GM21619 (cell line): ENCODE results near the gene IRF3.

Source experiments
- ATAC-seq: cut with Tn5 transposase; IDR thresholded peaks from one replicate; pipeline ENCODE4 v1.9.1; 2021; ENCODE audit not compliant: unreplicated experiment

Gene IRF3

DNA sequence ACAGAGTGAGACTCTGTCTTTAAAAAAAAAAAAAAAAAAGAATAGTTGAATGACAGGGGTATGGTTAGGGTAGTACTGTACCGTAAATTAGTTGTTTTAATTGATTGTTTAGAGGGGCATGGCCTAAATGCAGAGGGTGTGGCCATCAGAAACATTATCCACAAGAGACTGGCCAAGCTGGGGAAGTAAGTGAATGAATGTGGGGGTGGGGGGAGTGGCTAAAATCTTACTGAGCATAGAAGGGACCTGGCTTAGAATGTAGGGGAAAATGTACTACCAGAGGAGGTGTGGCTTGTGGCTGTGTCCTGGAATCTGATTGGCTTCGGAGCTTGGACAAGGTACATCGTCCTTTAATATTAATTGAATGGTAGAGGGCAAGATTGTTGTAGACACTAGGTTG, 3.9 kb upstream of the IRF3 start:
- no peak for ATAC-seq

- ATAC-seq = no peak
Measured at GRCh38 chr19:49667473-49667872, 1.8 kb upstream of the IRF3 start.

- ATAC-seq = no peak
Measured at GRCh38 chr19:49666120-49666444, 425 bp upstream of the IRF3 start.

DNA sequence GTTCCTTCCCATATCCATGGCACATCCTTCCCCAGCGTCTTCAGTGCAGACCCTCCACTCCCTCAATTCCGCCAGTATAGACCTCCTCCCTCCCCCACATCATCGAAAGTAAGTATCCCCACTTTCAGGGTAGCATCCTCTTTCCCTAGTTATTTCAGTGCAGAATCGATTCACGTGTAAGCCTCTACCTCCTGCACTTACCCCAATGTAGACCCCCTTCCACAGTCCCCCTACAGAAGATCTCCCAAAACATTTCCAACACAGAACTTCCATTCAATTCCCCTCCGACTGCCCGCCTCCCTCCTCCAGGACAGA, 664 bp downstream of the IRF3 start:
- ATAC-seq = no peak

DNA sequence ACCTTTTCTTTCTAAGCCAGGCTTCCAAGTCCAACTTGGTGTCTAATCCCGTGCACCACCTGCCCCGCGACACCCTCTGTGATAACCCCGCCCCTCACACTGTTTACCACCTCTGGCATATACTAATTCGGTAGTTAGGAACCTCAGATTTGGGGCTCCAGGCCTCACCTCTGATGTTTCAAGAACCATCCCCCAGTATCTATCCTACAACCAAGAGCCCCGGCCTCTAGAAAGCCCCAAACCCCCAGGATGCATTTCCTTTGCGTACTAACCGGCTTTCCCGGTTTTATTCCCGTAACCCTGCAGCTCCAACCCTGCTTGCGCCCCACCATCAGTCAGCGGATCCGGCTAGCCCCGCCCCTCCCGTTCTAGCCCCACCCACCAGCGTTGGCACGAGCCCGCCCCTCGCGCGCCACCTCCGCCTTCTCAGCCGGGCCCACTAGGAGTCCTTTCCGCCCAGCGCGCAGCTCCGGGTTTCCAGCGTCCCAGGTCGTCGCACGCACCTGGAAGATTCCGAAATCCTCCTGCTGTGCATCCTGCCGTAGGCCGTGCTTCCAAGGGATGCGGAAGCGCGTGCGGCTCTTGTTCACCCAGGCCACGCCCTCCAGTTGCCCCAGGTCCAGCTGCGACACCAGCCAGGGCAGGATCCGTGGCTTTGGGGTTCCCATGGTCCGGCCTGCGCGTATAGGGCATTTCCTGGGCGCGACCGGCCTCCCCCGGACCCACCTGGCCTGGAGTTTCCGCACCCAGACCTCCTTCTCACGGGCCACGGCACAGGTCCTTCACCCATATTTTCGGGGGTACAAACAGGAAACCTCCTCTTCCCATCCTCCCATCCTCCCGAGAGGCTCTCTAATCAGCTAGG, 1.3 kb downstream of the IRF3 start:
- peak; percentile 37 for ATAC-seq

DNA sequence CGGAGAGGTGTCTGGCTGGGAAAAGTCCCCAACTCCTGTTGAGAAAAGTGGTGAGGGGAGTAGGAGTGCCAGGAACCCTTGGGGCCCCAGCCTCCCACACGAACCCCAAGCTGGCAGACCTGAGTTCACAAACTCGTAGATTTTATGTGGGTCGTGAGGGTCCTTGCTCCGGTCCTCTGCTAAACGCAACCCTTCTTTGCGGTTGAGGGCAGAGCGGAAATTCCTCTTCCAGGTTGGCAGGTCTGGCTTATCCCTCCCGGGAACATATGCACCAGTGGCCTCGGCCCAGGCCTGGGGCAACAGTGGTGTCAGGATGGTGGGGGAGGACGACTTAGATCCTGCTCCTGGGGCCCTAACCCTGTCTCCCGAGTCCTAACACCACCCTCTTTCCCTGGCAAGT, 2.4 kb downstream of the IRF3 start:
- no peak for ATAC-seq

DNA sequence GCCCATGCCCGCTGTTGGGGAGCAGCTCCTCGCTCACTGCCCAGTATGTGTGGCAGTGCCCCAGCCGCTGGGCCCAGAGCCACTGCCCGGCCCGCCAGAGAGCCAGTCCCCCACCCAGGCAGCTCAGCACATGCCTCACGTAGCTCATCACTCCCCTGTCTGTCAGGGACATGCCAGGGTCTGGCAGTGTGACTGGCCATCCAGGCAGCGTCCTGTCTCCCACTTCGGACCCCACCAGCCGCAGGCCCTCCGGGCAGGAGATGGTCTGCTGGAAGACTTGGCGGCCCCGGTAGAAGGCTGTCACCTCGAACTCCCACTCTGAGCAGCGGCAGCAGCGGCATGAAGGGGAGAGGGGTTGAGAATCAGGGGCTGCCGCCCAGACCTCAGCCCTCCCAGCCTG, 3.6 kb downstream of the IRF3 start:
- ATAC-seq = no peak

DNA sequence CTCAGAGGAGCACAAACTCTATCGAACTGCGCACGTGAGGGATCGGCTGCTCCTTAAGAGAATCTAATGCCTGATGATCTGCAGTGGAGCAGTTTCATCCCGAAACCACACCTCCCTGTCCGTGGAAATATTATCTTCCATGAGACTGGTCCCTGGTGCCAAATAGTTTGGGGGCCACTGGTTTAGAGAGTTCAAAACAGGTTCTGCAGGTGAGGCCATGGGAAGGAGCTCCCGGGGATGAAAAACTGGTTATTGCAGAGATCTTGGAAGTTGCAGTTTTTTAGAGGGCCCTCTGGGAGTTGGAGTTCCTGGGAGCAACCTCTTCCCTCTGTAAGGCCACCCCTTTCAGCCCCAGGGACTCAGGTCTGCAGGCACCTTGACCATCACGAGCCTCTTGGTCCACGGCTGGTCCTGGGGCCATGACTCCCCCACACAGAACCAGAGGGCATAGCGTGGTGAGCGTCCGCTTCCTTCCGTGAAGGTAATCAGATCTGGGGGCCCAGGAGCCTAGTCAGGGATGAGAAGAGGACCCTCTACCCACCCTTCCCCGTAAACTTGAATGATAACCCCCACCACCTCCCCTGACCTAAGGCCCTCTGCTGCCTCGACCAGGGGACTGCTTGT, 5.2 kb downstream of the IRF3 start:
- no peak for ATAC-seq

GRCh38 chr19:49658566-49659442, 6.9 kb downstream of the IRF3 start:
- no peak for ATAC-seq

GRCh38 chr19:49658139-49658517, 7.5 kb downstream of the IRF3 start:
- no peak for ATAC-seq

DNA sequence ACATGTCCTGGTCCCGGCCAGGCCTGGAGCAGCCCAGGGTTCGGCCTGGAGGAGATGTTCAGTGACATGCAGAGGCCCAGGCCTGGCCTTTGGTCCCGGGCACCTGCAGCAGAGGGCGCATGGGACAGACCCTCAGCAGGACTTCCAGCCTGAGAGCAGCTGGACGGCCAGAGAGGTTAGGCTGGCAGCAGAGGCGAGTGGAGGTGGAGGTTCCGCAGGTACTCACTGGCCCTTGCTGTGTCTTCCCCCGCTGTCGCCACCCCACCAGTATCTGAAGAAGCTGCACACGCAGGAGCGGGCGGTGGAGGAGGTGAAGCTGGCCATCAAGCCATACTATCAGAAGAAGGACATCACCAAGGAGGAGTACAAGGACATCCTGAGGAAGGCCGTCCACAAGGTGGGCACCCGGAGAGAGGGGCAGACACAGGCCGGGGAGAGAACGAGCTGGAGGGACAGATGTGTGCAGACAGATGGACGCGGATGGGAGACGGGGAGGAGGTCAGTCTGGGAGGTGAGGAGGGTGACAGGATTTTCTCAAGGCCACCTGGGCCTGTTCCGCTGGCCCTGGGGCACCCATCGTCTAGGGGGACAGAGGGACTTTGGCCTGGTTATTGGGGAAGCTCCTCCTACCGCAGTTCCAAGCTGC, 8.0 kb downstream of the IRF3 start:
- no peak for ATAC-seq

- no peak for ATAC-seq
Measured at GRCh38 chr19:49656456-49657109, 9.1 kb downstream of the IRF3 start.

DNA sequence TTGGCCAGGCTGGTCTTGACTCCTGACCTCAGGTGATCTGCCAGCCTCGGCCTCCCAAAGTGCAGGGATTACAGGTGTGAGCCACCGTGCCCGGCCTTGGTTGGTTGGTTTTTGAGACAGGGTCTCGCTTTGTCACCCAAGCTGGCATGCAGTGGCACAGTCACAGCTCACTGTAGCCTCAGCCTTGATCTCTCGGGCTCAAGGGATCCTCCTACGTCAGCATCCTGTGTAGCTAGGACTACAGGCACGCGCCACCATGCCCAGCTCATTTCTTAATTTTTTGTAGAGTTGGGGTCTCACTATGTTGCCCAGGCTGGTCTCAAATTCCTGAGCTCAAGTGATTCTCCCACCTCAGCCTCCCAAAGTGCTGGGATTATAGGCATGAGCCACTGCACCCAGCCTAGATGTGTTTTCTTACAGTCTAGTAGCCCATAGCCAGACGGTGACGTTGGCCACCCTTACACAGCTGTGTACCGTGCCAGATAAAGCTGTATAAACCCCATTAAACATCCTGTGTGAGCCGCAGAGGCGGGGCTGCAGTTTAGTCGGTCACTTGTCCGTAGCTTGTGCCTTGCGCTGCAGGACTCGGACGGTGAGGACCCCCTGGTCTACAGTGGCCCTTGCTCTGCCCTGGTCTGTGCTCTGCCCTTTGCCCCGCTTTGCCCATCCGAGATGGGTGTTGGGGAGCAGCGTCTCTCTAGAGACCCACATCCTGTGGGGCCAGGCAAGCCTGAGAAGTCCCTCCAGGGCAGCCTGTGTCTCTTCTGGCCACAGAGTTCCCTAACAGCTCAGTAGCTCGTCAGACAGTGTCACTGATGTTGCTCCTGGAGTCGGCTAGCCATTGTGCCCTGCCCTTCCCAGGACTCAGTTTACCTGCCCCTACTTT, 9.8 kb downstream of the IRF3 start:
- ATAC-seq = no peak

DNA sequence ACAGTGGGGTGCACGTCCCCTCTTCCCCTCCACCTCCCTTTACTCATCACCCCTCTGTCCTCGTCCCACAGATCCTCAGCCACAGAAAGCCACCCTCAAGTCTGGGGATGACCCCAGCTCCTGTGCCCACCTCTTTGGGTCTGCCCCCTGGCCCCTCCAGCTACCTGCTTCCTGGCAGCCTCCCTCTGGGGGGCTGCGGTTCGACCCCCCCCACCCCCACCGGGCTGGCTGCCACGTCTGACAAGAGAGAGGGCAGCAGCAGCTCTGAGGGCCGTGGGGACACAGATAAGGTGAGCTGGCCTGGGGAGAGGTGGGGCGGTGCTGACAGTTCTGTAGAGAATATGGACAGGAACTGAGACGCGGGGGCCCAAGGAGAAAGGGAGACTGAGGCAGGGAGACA, 11.1 kb downstream of the IRF3 start:
- no peak for ATAC-seq

DNA sequence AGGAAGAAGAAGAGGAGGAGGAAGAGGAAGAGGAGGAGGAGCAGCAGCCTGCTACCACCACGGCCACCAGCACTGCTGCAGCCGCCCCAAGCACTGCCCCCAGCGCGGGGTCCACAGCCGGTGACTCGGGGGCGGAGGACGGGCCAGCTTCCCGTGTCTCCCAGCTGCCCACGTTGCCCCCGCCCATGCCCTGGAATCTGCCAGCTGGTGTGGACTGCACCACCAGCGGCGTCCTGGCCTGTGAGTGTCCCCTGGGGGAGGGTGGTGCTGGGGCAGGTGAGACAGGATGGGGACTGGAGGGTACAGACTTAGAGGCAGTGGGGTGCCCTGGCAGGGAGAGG, 12.2 kb downstream of the IRF3 start:
- ATAC-seq = no peak

- no peak for ATAC-seq
Measured at GRCh38 chr19:49652551-49653465, 12.8 kb downstream of the IRF3 start.

GRCh38 chr19:49651820-49652550, 13.7 kb downstream of the IRF3 start:
- ATAC-seq = no peak

DNA sequence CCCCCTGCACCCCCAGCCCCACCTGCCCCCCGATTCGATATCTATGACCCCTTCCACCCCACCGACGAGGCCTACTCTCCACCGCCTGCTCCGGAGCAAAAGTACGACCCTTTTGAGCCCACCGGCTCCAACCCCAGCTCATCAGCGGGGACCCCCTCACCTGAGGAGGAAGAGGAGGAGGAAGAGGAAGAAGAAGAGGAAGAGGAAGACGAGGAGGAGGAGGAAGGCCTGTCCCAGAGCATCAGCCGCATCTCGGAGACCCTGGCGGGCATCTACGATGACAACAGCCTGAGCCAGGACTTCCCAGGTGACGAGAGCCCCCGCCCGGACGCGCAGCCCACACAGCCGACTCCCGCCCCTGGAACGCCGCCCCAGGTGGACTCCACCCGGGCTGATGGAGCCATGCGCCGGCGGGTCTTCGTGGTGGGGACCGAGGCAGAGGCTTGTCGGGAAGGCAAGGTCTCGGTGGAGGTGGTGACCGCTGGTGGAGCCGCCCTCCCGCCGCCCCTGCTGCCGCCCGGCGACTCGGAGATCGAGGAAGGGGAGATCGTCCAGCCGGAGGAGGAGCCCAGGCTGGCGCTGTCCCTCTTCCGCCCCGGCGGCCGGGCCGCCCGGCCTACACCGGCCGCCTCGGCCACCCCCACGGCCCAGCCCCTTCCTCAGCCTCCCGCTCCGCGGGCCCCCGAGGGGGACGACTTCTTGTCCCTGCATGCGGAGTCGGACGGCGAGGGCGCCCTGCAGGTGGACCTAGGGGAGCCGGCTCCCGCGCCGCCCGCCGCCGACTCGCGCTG, 14.4 kb downstream of the IRF3 start:
- no peak for ATAC-seq
